Measurements from ENCODE around the gene TCOF1.

TCOF1 gene

DNA sequence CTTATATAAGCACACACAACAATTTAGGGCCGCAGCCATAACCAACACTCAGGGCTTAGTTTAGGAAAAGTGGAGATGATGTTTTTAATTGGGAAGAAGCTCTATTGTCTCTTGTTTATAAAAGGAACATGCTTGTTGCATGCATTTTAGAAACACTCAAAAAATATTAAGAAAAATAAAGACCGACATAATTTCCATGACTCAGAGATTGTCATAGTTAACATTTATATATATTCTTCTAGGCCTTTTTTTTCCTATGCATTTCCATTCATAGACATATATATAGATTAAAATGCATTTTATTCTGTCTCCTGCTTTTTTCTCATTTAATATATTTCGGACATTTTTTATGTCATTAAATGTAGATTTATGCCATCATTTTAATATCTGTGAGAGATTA lies 41.2 kb upstream of the TCOF1 start:
- Histone ChIP-seq H3K27me3 (ENCODE audit: control insufficient read depth in 5 of 5, insufficient read depth in 4 of 5, low read length in 5 of 5) (peaks cover 0 to 6% (median 0%) of the 10 kb centered on the region in 5 donors), H3K36me3 (ENCODE audit: control insufficient read depth in 5 of 5, insufficient read depth in 5 of 5, low read length in 5 of 5) (no peaks in the 10 kb centered on the region), H3K27ac (ENCODE audit: low read depth, low read length) (no peak overlapping the region), H3K9me3 (ENCODE audit: control insufficient read depth in 5 of 5, low read length in 5 of 5) (peaks cover 0 to under 1% (median 0%) of the 10 kb centered on the region in 5 donors), H3K9ac (ENCODE audit: low read length in 5 of 5) (no peak overlapping the region), H3K4me3 (ENCODE audit: low read depth in 1 of 5, low read length in 5 of 5) (no peak overlapping the region), H3K4me1 (ENCODE audit: control insufficient read depth in 5 of 5, insufficient read depth in 5 of 5, low read length in 5 of 5) (peaks cover 0 to 3% (median 0%) of the 10 kb centered on the region in 5 donors)

GRCh38 chr5:150317048-150318003 lies 40.2 kb upstream of the TCOF1 start:
- H3K9ac ChIP-seq (ENCODE audit: low read length in 5 of 5): no peak overlapping the region
- peaks cover 0 to 6% (median 0%) of the 10 kb centered on the region in 5 donors for H3K27me3 ChIP-seq (ENCODE audit: control insufficient read depth in 5 of 5, insufficient read depth in 4 of 5, low read length in 5 of 5)
- H3K27ac ChIP-seq (ENCODE audit: low read depth, low read length): no peak overlapping the region
- H3K36me3 ChIP-seq (ENCODE audit: control insufficient read depth in 5 of 5, insufficient read depth in 5 of 5, low read length in 5 of 5): no peaks in the 10 kb centered on the region
- peaks cover 0 to 3% (median 0%) of the 10 kb centered on the region in 5 donors for H3K4me1 ChIP-seq (ENCODE audit: control insufficient read depth in 5 of 5, insufficient read depth in 5 of 5, low read length in 5 of 5)
- peaks cover 0 to 2% (median 0%) of the 10 kb centered on the region in 5 donors for H3K9me3 ChIP-seq (ENCODE audit: control insufficient read depth in 5 of 5, low read length in 5 of 5)
- H3K4me3 ChIP-seq (ENCODE audit: low read depth in 1 of 5, low read length in 5 of 5): no peak overlapping the region

DNA sequence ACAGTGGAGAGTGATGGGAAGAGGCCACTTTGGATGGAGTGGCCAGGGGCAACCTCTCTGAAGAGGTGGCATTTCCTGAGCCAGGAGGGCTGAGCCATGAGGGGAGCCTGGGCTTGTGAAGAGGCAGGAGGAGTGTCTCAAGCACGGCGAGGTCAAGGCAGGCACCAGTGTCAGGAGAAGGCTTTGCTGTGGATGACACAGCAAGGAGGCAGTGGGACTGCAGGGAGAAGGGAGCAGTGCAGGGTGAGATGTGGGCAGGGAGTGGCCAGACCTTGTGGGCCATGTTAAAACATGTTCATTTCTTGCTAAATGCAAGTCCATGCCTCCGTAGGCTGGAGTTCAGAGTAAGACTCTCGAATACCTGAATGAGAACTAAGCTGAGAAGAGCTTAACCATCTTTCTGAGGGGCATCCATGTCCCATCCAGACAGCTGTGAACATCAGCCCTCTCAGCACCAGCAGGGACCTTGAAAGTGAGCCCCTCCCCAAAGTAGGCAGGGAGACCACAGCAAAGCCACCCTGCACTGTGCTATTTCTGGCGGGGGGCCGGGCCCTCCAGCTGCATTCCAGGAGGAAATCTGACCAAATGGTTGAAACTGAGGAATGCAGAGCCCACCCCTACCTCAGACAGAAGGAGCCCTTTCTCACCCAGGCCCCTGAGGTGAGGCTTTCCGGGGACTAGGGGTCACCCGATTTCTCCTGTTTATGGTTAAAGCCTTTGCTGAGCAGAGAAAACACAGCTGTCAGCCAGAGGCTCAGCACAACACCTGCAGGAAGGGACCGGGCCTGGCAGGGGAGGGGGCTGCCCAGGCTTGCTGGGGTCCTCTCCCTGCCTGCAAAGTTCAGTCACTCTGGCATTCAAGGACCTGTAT lies 38.6 kb upstream of the TCOF1 start:
- H3K9ac ChIP-seq (ENCODE audit: low read length in 5 of 5): no peak overlapping the region
- peaks cover 0 to 2% (median 0%) of the 10 kb centered on the region in 5 donors for H3K9me3 ChIP-seq (ENCODE audit: control insufficient read depth in 5 of 5, low read length in 5 of 5)
- H3K4me1 ChIP-seq (ENCODE audit: control insufficient read depth in 5 of 5, insufficient read depth in 5 of 5, low read length in 5 of 5): peaks cover 0 to 3% (median 0%) of the 10 kb centered on the region in 5 donors

DNA sequence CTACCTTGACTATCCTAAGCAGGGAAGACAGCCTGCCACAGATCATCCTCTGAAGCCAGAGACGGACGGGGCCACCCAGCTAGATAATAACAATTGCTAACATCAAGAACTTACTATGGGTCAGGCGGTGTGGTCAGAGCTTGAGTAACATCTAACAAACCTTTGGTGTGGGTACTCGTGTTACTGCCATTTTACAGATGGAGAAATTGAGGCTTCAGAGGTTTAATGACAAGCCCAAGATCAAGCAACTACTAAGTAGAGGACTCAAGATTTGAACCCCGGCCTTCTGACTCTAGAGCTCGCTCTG lies 38.1 kb upstream of the TCOF1 start:
- peaks cover 0 to 3% (median 0%) of the 10 kb centered on the region in 5 donors for H3K27me3 ChIP-seq (ENCODE audit: control insufficient read depth in 5 of 5, insufficient read depth in 4 of 5, low read length in 5 of 5)
- H3K27ac ChIP-seq (ENCODE audit: low read depth, low read length): no peak overlapping the region
- H3K4me3 ChIP-seq (ENCODE audit: low read depth in 1 of 5, low read length in 5 of 5): no peak overlapping the region
- no peaks in the 10 kb centered on the region for H3K36me3 ChIP-seq (ENCODE audit: control insufficient read depth in 5 of 5, insufficient read depth in 5 of 5, low read length in 5 of 5)
- peaks cover 0 to 3% (median 0%) of the 10 kb centered on the region in 5 donors for H3K4me1 ChIP-seq (ENCODE audit: control insufficient read depth in 5 of 5, insufficient read depth in 5 of 5, low read length in 5 of 5)
- no peak overlapping the region for H3K9ac ChIP-seq (ENCODE audit: low read length in 5 of 5)
- H3K9me3 ChIP-seq (ENCODE audit: control insufficient read depth in 5 of 5, low read length in 5 of 5): peaks cover 0 to 2% (median 0%) of the 10 kb centered on the region in 5 donors

More for the DNA sequence above, 38.6 kb upstream of the TCOF1 start:
- H3K27me3 ChIP-seq (ENCODE audit: control insufficient read depth in 5 of 5, insufficient read depth in 4 of 5, low read length in 5 of 5): peaks cover 0 to 3% (median 0%) of the 10 kb centered on the region in 5 donors
- H3K4me3 ChIP-seq (ENCODE audit: low read depth in 1 of 5, low read length in 5 of 5): no peak overlapping the region
- no peaks in the 10 kb centered on the region for H3K36me3 ChIP-seq (ENCODE audit: control insufficient read depth in 5 of 5, insufficient read depth in 5 of 5, low read length in 5 of 5)
- H3K27ac ChIP-seq (ENCODE audit: low read depth, low read length): no peak overlapping the region

- Histone ChIP-seq H3K4me1 (ENCODE audit: control insufficient read depth in 5 of 5, insufficient read depth in 5 of 5, low read length in 5 of 5) (peaks cover 0 to 3% (median 0%) of the 10 kb centered on the region in 5 donors), H3K27ac (ENCODE audit: low read depth, low read length) (no peak overlapping the region), H3K4me3 (ENCODE audit: low read depth in 1 of 5, low read length in 5 of 5) (no peak overlapping the region), H3K27me3 (ENCODE audit: control insufficient read depth in 5 of 5, insufficient read depth in 4 of 5, low read length in 5 of 5) (peaks cover 0 to under 1% (median 0%) of the 10 kb centered on the region in 5 donors), H3K9me3 (ENCODE audit: control insufficient read depth in 5 of 5, low read length in 5 of 5) (peaks cover 0 to 2% (median 0%) of the 10 kb centered on the region in 5 donors), H3K36me3 (ENCODE audit: control insufficient read depth in 5 of 5, insufficient read depth in 5 of 5, low read length in 5 of 5) (no peaks in the 10 kb centered on the region), H3K9ac (ENCODE audit: low read length in 5 of 5) (no peak overlapping the region)
These were observed 37.4 kb upstream of the TCOF1 start for GRCh38 chr5:150320044-150320613.

DNA sequence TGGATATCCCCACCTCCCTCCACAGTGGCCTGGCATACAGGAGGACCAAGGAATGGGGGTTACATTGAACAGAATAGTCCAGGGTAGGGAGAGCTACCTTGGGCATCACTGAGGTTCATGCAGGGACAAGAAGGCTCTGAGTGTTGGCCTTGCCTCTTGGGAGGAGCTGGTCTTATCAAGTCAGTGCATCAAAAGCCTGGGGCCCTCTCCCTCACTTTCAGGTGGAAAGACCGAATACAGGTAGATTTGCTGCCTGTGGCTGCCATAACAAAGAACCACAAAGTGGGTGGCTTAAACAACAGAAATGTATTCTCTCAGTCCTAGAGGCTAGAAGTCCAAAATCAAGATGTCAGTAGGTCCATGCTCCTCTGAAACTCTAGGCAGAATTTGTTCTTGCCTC lies 36.3 kb upstream of the TCOF1 start:
- H3K27ac ChIP-seq (ENCODE audit: low read depth, low read length): no peak overlapping the region
- H3K4me3 ChIP-seq (ENCODE audit: low read depth in 1 of 5, low read length in 5 of 5): no peak overlapping the region
- peaks cover 0 to 3% (median 0%) of the 10 kb centered on the region in 5 donors for H3K4me1 ChIP-seq (ENCODE audit: control insufficient read depth in 5 of 5, insufficient read depth in 5 of 5, low read length in 5 of 5)
- H3K9me3 ChIP-seq (ENCODE audit: control insufficient read depth in 5 of 5, low read length in 5 of 5): peaks cover 0 to 2% (median 0%) of the 10 kb centered on the region in 5 donors
- no peak overlapping the region for H3K9ac ChIP-seq (ENCODE audit: low read length in 5 of 5)
- peaks cover 0 to 8% (median 0%) of the 10 kb centered on the region in 5 donors for H3K27me3 ChIP-seq (ENCODE audit: control insufficient read depth in 5 of 5, insufficient read depth in 4 of 5, low read length in 5 of 5)
- no peaks in the 10 kb centered on the region for H3K36me3 ChIP-seq (ENCODE audit: control insufficient read depth in 5 of 5, insufficient read depth in 5 of 5, low read length in 5 of 5)

GRCh38 chr5:150321784-150322183 lies 35.7 kb upstream of the TCOF1 start:
- H3K27ac ChIP-seq (ENCODE audit: low read depth, low read length): no peak overlapping the region
- H3K36me3 ChIP-seq (ENCODE audit: control insufficient read depth in 5 of 5, insufficient read depth in 5 of 5, low read length in 5 of 5): no peaks in the 10 kb centered on the region
- H3K27me3 ChIP-seq (ENCODE audit: control insufficient read depth in 5 of 5, insufficient read depth in 4 of 5, low read length in 5 of 5): peaks cover 0 to 8% (median 0%) of the 10 kb centered on the region in 5 donors
- no peak overlapping the region for H3K4me3 ChIP-seq (ENCODE audit: low read depth in 1 of 5, low read length in 5 of 5)
- H3K9ac ChIP-seq (ENCODE audit: low read length in 5 of 5): no peak overlapping the region
- H3K4me1 ChIP-seq (ENCODE audit: control insufficient read depth in 5 of 5, insufficient read depth in 5 of 5, low read length in 5 of 5): peaks cover 0 to 3% (median 0%) of the 10 kb centered on the region in 5 donors
- peaks cover 0 to 2% (median 0%) of the 10 kb centered on the region in 5 donors for H3K9me3 ChIP-seq (ENCODE audit: control insufficient read depth in 5 of 5, low read length in 5 of 5)

DNA sequence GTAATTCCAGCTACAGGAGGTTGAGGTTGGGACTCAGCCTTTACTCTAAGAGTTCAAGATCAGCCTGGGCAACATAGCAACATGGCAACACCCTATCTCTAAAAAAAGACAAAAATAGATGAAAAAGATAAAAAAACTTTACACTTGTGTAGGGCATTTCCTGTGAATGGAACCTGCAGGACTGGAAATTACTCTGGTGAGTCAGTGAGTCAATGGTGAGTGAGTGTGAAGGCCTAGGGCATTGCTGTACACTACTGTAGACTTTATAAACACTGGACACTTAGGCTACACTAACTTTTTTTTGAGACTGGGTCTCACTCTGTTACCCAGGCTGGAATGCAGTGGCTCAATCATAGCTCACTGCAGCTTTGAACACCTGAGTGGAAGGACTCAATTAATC lies 35.3 kb upstream of the TCOF1 start:
- Histone ChIP-seq H3K9me3 (ENCODE audit: control insufficient read depth in 5 of 5, low read length in 5 of 5) (peaks cover 0 to 2% (median 0%) of the 10 kb centered on the region in 5 donors), H3K4me3 (ENCODE audit: low read depth in 1 of 5, low read length in 5 of 5) (no peak overlapping the region), H3K27me3 (ENCODE audit: control insufficient read depth in 5 of 5, insufficient read depth in 4 of 5, low read length in 5 of 5) (peaks cover 0 to 8% (median 0%) of the 10 kb centered on the region in 5 donors), H3K36me3 (ENCODE audit: control insufficient read depth in 5 of 5, insufficient read depth in 5 of 5, low read length in 5 of 5) (no peaks in the 10 kb centered on the region), H3K4me1 (ENCODE audit: control insufficient read depth in 5 of 5, insufficient read depth in 5 of 5, low read length in 5 of 5) (peaks cover 0 to 3% (median 0%) of the 10 kb centered on the region in 5 donors), H3K9ac (ENCODE audit: low read length in 5 of 5) (no peak overlapping the region), H3K27ac (ENCODE audit: low read depth, low read length) (no peak overlapping the region)

DNA sequence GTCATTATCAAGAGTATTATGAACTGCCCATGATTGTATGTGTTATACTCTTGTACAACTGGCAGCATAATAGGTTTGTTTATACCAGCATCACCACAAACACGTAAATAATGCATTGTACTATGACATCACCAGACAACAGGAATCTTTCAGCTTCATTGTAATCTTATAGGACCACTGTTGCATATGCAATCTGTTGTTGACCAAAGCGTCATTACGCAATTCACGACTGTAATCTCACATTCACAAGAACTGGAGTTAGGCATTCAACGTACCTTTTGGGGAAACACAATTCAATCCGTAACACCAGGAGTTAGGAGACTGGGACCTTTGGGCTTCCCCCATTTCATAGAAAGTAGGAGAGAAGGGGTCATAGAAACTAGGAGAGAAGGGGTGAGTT lies 34.4 kb upstream of the TCOF1 start:
- Histone ChIP-seq H3K9me3 (ENCODE audit: control insufficient read depth in 5 of 5, low read length in 5 of 5) (peaks cover 0 to 2% (median 0%) of the 10 kb centered on the region in 5 donors), H3K4me1 (ENCODE audit: control insufficient read depth in 5 of 5, insufficient read depth in 5 of 5, low read length in 5 of 5) (peaks cover 0 to 3% (median 0%) of the 10 kb centered on the region in 5 donors), H3K27ac (ENCODE audit: low read depth, low read length) (no peak overlapping the region), H3K9ac (ENCODE audit: low read length in 5 of 5) (no peak overlapping the region), H3K36me3 (ENCODE audit: control insufficient read depth in 5 of 5, insufficient read depth in 5 of 5, low read length in 5 of 5) (no peaks in the 10 kb centered on the region), H3K27me3 (ENCODE audit: control insufficient read depth in 5 of 5, insufficient read depth in 4 of 5, low read length in 5 of 5) (peaks cover 0 to 8% (median 0%) of the 10 kb centered on the region in 5 donors), H3K4me3 (ENCODE audit: low read depth in 1 of 5, low read length in 5 of 5) (no peak overlapping the region)
